ENCODE measurements around the gene GNPDA1. TPM values are rescaled to one million over a fixed set of nuclear protein-coding genes. Genes with fewer than 3 reads are reported as not detected.

GNPDA1 gene
- total RNA-seq, 1 experiment from 2014 or later: 99.9 TPM

- Histone ChIP-seq H3K4me3 (ENCODE audit: low read depth in 2 of 2, low read length in 2 of 2) (no peak overlapping the region), H3K27ac (ENCODE audit: low read length) (no peak overlapping the region), H3K9me3 (ENCODE audit: control insufficient read depth, insufficient read depth, low read depth, low read length) (no peaks in the 10 kb centered on the region), H3K27me3 (ENCODE audit: control insufficient read depth, insufficient read depth, low read length) (no peaks in the 10 kb centered on the region), H3K4me1 (ENCODE audit: control insufficient read depth, insufficient read depth, low read length) (no peaks in the 10 kb centered on the region), H3K36me3 (ENCODE audit: control insufficient read depth, insufficient read depth, low read length) (peaks cover 48% of the 10 kb centered on the region)
- no TSS peak for BruUV-seq (replicated peaks)
- ChIA-PET POLR2A (no interaction called here), CTCF (interaction anchor here (0.6 kb wide), 1 partner anchor 299 kb away, joined by 3 read pairs; no protein-coding TSS in a partner anchor)
- ATAC-seq: no peak
- intact Hi-C loops (cut with micrococcal nuclease; ENCODE audit: unreplicated experiment) (no loop called here), in situ Hi-C loops (cut with HindIII; ENCODE audit: low pct_unique_long_range_greater_than_20kb, low sequenced_read_pairs) (no loop called here)
- TF ChIP-seq REST (IDR thresholded peaks at IDR 0.05; ENCODE audit: insufficient read depth in 1 of 2, low read depth in 2 of 2, low read length in 1 of 2): no peak
- TF ChIP-seq TCF7L2 (IDR thresholded peaks at IDR 0.05; ENCODE audit: low read depth, low read length): no peak
- no peak for TF ChIP-seq POLR2AphosphoS5 (IDR thresholded peaks at IDR 0.05; ENCODE audit: low read depth, low read length)
- no peak for TF ChIP-seq CTCF (IDR thresholded peaks at IDR 0.05)
- no peak for TF ChIP-seq SIN3A (IDR thresholded peaks at IDR 0.05; ENCODE audit: borderline replicate concordance, insufficient read depth, low read depth, low read length)
- DNase-seq (ENCODE audit: low read depth, low spot score): no peak
These were observed 36.7 kb downstream of the GNPDA1 start for GRCh38 chr5:141976176-141976575.

GRCh38 chr5:141973871-141974595, 38.8 kb downstream of the GNPDA1 start:
- intact Hi-C loops (cut with micrococcal nuclease; ENCODE audit: unreplicated experiment): no loop called here
- POLR2A ChIA-PET: no interaction called here
- TF ChIP-seq SIN3A (IDR thresholded peaks at IDR 0.05; ENCODE audit: borderline replicate concordance, insufficient read depth, low read depth, low read length) (no peak), TCF7L2 (IDR thresholded peaks at IDR 0.05; ENCODE audit: low read depth, low read length) (no peak), CTCF (IDR thresholded peaks at IDR 0.05) (no peak), POLR2AphosphoS5 (IDR thresholded peaks at IDR 0.05; ENCODE audit: low read depth, low read length) (no peak), REST (IDR thresholded peaks at IDR 0.05; ENCODE audit: insufficient read depth in 1 of 2, low read depth in 2 of 2, low read length in 1 of 2) (no peak)
- Histone ChIP-seq H3K9me3 (ENCODE audit: control insufficient read depth, insufficient read depth, low read depth, low read length) (no peaks in the 10 kb centered on the region), H3K27me3 (ENCODE audit: control insufficient read depth, insufficient read depth, low read length) (no peaks in the 10 kb centered on the region), H3K4me3 (ENCODE audit: low read depth in 2 of 2, low read length in 2 of 2) (no peak overlapping the region), H3K36me3 (ENCODE audit: control insufficient read depth, insufficient read depth, low read length) (peaks cover 48% of the 10 kb centered on the region), H3K27ac (ENCODE audit: low read length) (no peak overlapping the region), H3K4me1 (ENCODE audit: control insufficient read depth, insufficient read depth, low read length) (peaks cover 9% of the 10 kb centered on the region)
- in situ Hi-C loops (cut with HindIII; ENCODE audit: low pct_unique_long_range_greater_than_20kb, low sequenced_read_pairs): no loop called here
- BruUV-seq (replicated peaks): no TSS peak
- ATAC-seq: no peak
- CTCF ChIA-PET: no interaction called here
- DNase-seq (ENCODE audit: low read depth, low spot score): no peak

Measured in Panc1 (cell line).